Activated CD4-positive, alpha-beta T cell treated with anti-CD3 and anti-CD28 coated beads for 36 hours (primary cell): ENCODE results near the gene TECR. TPM values are rescaled to one million over a fixed set of nuclear protein-coding genes. Genes with fewer than 3 reads are reported as not detected.
"Not testable (repeated sequence)": the region's sequence is repeated elsewhere in the genome, so short reads cannot be mapped to it uniquely, and the experiment has no call there.

ENCODE experiments used
- ATAC-seq: fragments of 200-7000 bp; cut with Tn5 transposase; one replicate; pipeline ENCODE4 v1.10.0; 2021; ENCODE audit warnings: mild to moderate bottlenecking, moderate library complexity
- CTCF ChIA-PET: fragments of 350-600 bp; sonication (Branson Sonifier 250); formaldehyde crosslinking; loops from one replicate; lab custom pipeline; 2021; ENCODE audit warnings: antibody characterized with exemption; lab: Charles Lee
- POLR2A ChIA-PET: fragments of 350-600 bp; sonication (Branson Sonifier 250); formaldehyde crosslinking; loops from one replicate; lab custom pipeline; 2021; ENCODE audit warnings: antibody characterized with exemption, inconsistent platforms; lab: Charles Lee
- DNase-seq: peaks from one replicate; pipeline ENCODE4 v3.0.0-alpha.2; 2020
- H3K27ac Mint-ChIP-seq: one replicate; pipeline ENCODE4 v1.8.0; 2021; ENCODE audit warnings: mixed read lengths
- H3K27me3 Mint-ChIP-seq: one replicate; pipeline ENCODE4 v1.8.0; 2021; ENCODE audit warnings: mixed read lengths
- H3K36me3 Mint-ChIP-seq: one replicate; pipeline ENCODE4 v1.8.0; 2021; ENCODE audit warnings: low read depth, mixed read lengths
- H3K4me1 Mint-ChIP-seq: one replicate; pipeline ENCODE4 v1.8.0; 2021; ENCODE audit warnings: mixed read lengths
- H3K4me3 Mint-ChIP-seq: one replicate; pipeline ENCODE4 v1.8.0; 2021; ENCODE audit warnings: mild to moderate bottlenecking, moderate library complexity, mixed read lengths
- H3K9me3 Mint-ChIP-seq: one replicate; pipeline ENCODE4 v1.8.0; 2021; ENCODE audit warnings: low read depth, mixed read lengths
- intact Hi-C, 2 experiments: fragments of 100-400 bp; cut with DNase I in 1 of 2; cut with micrococcal nuclease in 1 of 2; formaldehyde crosslinking; loops; one replicate each; pipeline versions ENCODE4 v1.14.2 to v1.15.1; 2022 to 2024; cut with DNase I, micrococcal nuclease
- total RNA-seq, 2 experiments: library from RNA; stranded (reverse); gene quantifications; one replicate each; pipeline ENCODE4 v1.2.3, GENCODE V29; 2021

TECR gene
- total RNA-seq, 2 experiments from 2014 or later = 106 to 145 TPM

DNA sequence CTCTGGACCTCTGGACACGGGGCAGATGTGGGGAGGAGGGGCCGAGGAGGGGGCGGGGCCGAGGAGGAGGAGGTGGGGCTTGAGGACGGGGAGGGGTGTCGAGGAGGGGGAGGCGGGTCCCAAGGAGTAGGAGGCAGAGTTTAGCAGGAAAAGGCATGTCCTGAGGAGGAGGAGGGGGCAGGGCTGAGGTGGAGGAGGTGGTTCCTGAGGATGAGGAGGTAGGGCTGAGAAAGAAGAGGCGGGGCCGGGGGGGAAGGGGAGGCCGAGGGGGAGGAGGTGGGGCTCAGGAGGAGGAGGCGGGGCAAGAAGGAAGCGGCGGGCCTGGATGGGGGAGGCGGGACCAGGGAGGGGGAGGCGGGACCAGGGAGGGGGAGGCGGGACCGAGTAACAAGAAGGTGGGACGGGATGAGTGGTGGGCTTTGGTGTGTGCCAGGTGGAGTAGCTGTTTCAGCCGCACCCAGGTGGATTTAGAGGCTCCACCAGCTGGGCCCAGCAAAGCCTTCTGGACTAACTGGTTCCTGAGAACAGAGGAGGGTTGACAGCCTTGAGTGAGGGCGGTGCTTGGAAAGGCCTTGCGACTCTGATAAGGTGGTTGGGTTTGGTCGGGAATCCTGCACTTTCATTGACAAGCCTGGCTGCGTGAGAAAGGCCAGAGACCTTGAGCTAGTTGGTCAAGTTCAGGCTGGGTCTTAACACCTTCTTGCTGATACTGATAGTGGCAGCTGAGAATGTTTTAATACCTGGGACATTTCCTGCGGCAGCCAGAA is 7.7 kb downstream of the TECR start:
- intact Hi-C loops = loop anchor here in 1 of 2 experiments (2.0 kb wide), 1 partner anchor 20 kb away; no protein-coding TSS in a partner anchor
- H3K36me3 Mint-ChIP-seq = peaks cover 6% of the 10 kb centered on the region
- no peak overlapping the region for H3K4me3 Mint-ChIP-seq
- DNase-seq = peak; percentile 83
- H3K9me3 Mint-ChIP-seq = no peaks in the 10 kb centered on the region
- H3K27me3 Mint-ChIP-seq = no peaks in the 10 kb centered on the region
- ChIA-PET CTCF (interaction anchor here (0.6 to 2.1 kb wide), 3 partner anchors 13 to 33 kb away, joined by 3 to 9 read pairs (median 3); no protein-coding TSS in a partner anchor), POLR2A (interaction anchor here (1.7 kb wide), 1 partner anchor 13 kb away, joined by 5 read pairs; no protein-coding TSS in a partner anchor)
- ATAC-seq = peak; percentile 89
- no peak overlapping the region for H3K27ac Mint-ChIP-seq
- peaks cover 47% of the 10 kb centered on the region for H3K4me1 Mint-ChIP-seq

DNA sequence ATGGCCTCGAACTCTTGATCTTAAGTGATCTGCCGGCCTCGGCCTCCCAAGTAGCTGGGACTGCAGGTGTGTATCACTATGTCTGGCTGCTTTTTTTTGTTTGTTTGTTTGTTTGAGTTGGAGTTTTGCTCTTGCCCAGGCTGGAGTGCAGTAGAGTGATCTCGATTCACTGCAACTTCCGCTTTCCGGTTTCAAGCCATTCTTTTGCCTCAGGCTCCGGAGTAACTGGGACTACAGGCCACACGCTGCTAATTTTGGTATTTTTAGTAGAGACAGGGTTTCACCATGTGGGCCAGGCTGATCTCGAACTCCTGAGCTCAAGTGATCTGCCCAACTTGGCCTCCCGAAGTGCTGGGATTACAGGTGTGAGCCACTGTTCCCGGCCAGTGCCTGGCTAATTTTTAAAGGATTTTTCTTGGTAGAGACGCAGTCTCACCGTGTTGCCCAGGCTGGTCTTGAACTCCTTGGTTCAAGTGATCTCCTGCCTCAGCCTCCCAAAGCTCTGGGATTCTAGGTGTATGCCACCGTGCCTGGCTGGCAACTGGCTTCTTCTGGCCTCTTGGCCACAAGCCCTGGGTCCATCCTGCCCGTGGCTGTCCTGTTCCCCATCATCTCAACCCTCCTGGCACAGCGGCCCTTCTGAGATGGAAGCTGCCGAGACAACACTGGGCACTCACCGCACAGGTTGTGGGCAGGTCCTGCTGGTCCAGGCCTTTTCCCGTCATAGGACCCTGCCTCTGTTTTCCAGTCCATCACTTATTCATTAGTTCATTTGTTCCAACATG is 11.5 kb downstream of the TECR start:
- peaks cover 45% of the 10 kb centered on the region for H3K4me1 Mint-ChIP-seq
- CTCF ChIA-PET = no interaction called here
- intact Hi-C loops = no loop called here

DNA sequence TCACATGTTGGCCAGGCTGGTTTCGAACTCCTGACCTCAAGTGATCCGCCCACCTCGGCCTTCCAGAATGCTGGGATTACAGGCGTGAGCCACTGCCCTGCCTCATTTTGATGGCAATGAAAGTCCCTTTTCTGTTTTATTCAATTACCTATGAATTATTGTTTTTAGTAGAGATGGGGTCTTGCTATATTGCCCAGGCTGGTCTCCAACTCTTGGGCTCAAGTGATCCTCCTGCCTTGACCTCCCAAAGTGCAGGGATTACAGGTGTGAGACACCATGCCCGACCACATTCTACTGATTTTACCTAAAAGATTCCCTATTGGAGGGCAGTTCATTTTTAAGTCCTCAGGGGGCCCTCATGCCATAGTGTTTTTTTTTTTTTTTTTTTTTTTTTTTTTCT is 12.6 kb downstream of the TECR start:
- DNase-seq, CTCF ChIA-PET, H3K27me3 Mint-ChIP-seq, ATAC-seq, H3K4me3 Mint-ChIP-seq, H3K36me3 Mint-ChIP-seq, H3K27ac Mint-ChIP-seq, H3K9me3 Mint-ChIP-seq, intact Hi-C loops, POLR2A ChIA-PET: not testable (repeated sequence)
- peaks cover 41% of the 10 kb centered on the region for H3K4me1 Mint-ChIP-seq

More for the DNA sequence above, 11.5 kb downstream of the TECR start:
- H3K9me3 Mint-ChIP-seq = no peaks in the 10 kb centered on the region
- H3K36me3 Mint-ChIP-seq = no peaks in the 10 kb centered on the region
- DNase-seq (no peak), ATAC-seq (no peak)
- H3K4me3 Mint-ChIP-seq = no peak overlapping the region
- no peaks in the 10 kb centered on the region for H3K27me3 Mint-ChIP-seq
- H3K27ac Mint-ChIP-seq = no peak overlapping the region
- POLR2A ChIA-PET = no interaction called here

DNA sequence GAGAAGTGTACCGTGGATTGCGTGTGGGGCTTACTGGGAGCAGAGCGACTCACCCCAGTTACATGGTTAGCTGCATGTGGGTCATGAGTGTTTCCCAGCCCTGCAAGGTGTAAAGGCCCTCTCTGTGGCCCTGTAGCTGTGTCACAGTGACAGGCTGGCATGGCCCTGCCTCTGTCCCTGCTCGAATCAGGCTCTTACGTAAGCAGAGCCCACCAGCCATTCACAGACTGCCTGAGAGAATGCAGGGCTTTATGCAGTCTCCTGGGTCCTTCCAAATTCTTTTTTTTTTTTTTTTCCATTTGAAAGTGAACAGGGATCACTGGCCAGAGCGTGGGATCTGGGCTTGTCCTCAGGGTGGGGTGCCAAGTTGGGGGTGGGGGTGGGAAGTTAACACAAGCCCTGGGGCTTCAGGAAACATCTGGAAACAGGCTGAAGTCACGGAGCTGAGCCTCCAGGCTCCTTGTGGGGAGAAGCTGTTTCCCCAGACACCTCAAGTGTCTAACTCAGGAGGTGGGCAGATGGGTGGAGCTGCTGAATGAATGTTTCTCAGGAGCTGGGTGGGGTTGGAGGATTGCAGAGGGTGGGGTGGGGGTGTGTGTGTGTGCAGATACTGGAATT is 13.4 kb downstream of the TECR start:
- POLR2A ChIA-PET = no interaction called here

DNA sequence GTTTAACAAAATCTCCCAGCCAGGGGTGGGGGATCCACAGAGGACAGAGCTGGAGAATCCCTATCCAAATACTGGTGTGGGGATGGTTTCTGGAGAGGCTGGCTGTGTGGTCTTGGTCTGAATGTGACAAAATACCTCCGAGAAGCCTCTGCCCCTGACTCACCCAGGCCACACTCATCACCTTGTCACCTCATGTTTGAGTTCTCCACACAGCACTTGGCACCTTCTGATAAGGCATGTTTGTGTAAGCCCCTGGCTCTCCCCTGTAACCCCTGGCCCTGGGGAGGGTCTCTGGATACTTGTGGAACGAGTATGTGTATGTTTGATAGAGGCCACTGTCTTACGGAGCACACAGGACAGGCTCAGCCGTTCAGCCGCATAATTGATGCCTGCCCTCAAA is 14.7 kb downstream of the TECR start:
- no peak for DNase-seq
- CTCF ChIA-PET = no interaction called here
- Mint-ChIP-seq H3K4me1 (peaks cover 32% of the 10 kb centered on the region), H3K27me3 (no peaks in the 10 kb centered on the region), H3K4me3 (no peak overlapping the region), H3K36me3 (peaks cover 6% of the 10 kb centered on the region), H3K27ac (no peak overlapping the region), H3K9me3 (no peaks in the 10 kb centered on the region)
- intact Hi-C loops = no loop called here
- peak; percentile 46 for ATAC-seq
- POLR2A ChIA-PET = no interaction called here

More for the DNA sequence above, 13.4 kb downstream of the TECR start:
- Mint-ChIP-seq H3K4me1 (peaks cover 34% of the 10 kb centered on the region), H3K27me3 (no peaks in the 10 kb centered on the region), H3K9me3 (no peaks in the 10 kb centered on the region), H3K36me3 (no peaks in the 10 kb centered on the region), H3K4me3 (no peak overlapping the region), H3K27ac (no peak overlapping the region)
- no peak for DNase-seq
- peak; percentile 70 for ATAC-seq
- intact Hi-C loops = no loop called here
- CTCF ChIA-PET = interaction anchor here (0.7 kb wide), 1 partner anchor 154 kb away, joined by 3 read pairs; no protein-coding TSS in a partner anchor

DNA sequence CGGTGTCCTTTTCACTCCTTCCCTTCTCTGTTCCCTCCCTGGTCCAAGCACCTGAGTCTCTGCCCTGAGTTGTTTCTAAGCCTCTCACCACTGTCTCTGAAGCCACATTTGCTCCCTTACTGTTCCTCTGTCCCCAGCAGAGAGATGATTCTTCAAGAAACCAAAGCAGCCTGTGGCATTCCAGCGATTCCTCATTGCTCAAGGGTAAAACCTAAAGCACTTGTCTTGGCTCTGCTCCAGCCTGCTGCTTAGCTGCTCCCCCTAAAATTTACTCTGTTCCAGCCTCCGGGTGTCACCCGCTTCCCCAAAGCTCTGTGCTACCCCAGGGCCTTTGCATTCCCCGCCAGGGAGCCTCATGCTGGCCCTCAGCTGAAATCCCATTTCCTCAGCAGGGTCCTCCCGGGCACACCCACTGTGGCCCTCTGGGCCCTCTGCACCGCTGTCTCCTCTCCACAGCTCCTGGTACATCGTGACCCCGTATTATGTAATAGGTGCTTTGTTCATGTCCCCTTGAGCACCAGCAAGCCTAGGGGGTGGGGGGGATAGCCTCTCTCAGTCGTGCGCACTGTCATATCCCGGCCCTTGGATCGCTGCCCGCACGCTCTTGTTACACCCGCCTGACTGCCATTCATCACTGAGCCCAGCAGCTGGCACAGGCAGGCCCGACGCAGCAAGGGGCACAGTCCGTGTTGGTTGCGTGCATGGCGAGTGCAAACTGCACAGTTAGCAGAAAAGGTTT is 15.8 kb downstream of the TECR start:
- ChIA-PET CTCF (interaction anchor here (0.6 to 3.1 kb wide), 4 partner anchors 11 to 57 kb away, joined by 3 to 18 read pairs (median 4); no protein-coding TSS in a partner anchor), POLR2A (no interaction called here)
- H3K27me3 Mint-ChIP-seq = no peaks in the 10 kb centered on the region
- no peak for ATAC-seq
- intact Hi-C loops = no loop called here
- H3K9me3 Mint-ChIP-seq = no peaks in the 10 kb centered on the region
- H3K27ac Mint-ChIP-seq = no peak overlapping the region
- H3K4me1 Mint-ChIP-seq = peaks cover 30% of the 10 kb centered on the region
- no peak for DNase-seq
- H3K36me3 Mint-ChIP-seq = peaks cover 13% of the 10 kb centered on the region
- no peak overlapping the region for H3K4me3 Mint-ChIP-seq

DNA sequence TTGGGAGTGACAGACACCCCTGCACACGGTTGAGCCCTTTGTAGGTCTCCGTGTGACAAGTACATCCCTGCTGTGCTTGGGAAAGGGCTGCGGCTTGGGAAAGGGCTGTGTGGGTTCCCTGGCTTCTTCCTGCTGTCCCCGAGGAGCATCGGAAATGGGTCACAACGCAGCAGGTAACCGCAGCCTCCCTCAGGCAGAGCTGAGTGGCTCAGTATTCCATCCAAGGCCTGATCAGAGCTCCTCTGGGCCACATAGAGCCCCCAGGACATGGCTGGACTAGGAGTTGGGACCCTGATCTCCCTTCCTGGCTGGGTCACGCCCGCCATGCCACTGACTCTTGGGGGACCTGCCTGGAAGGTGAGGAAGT is 16.3 kb downstream of the TECR start:
- Mint-ChIP-seq H3K36me3 (peaks cover 14% of the 10 kb centered on the region), H3K4me1 (peaks cover 35% of the 10 kb centered on the region), H3K9me3 (no peaks in the 10 kb centered on the region), H3K4me3 (no peak overlapping the region), H3K27me3 (no peaks in the 10 kb centered on the region), H3K27ac (no peak overlapping the region)
- POLR2A ChIA-PET = no interaction called here
- ATAC-seq (no peak), DNase-seq (no peak)
- CTCF ChIA-PET = interaction anchor here (0.8 to 3.1 kb wide), 2 partner anchors 11 to 12 kb away, joined by 4 to 18 read pairs; no protein-coding TSS in a partner anchor
- intact Hi-C loops = no loop called here

DNA sequence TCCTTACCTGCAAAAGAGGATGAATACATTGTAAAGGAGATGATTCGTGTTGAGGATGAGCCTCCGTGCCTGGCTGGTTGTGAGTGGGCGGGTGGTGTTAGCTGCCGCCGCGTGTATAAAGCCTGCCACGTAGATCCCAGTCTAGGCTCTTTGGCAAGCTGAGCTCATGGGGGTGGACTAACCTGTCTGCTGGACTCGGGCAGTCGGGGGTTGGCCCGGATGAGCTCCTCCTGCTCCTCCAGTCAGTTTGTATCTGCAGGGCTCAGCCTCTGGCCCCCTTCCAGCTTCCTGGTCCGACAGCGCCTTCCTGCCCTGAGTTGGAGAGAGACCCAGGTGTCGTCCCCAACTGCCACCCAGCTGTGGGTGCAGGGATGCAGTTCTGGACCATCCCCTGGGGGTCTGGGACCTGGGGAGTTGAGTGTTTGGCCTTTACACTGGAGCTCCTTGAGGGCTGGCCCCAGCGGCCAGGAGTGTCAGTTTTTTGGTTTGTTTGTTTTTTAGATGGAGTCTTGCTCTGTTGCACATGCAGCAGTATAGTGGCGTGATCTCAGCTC is 20.9 kb downstream of the TECR start:
- H3K27me3 Mint-ChIP-seq = no peaks in the 10 kb centered on the region
- CTCF ChIA-PET = interaction anchor here (0.7 to 2.1 kb wide), 10 partner anchors 11 to 136 kb away, joined by 3 to 7 read pairs (median 4); no protein-coding TSS in a partner anchor
- ATAC-seq = no peak
- H3K4me1 Mint-ChIP-seq = peaks cover 49% of the 10 kb centered on the region
- DNase-seq = peak; percentile 58
- H3K27ac Mint-ChIP-seq = peak overlapping the region; percentile 11
- H3K9me3 Mint-ChIP-seq = no peaks in the 10 kb centered on the region
- no peak overlapping the region for H3K4me3 Mint-ChIP-seq
- intact Hi-C loops = loop anchor here in 1 of 2 experiments (2.0 kb wide), 1 partner anchor 45 kb away; no protein-coding TSS in a partner anchor
- peaks cover 14% of the 10 kb centered on the region for H3K36me3 Mint-ChIP-seq
- POLR2A ChIA-PET = interaction anchor here (0.6 to 1.4 kb wide), 3 partner anchors 13 to 56 kb away, joined by 3 to 5 read pairs (median 5); partner anchors contain the start of gene DNAJB1

DNA sequence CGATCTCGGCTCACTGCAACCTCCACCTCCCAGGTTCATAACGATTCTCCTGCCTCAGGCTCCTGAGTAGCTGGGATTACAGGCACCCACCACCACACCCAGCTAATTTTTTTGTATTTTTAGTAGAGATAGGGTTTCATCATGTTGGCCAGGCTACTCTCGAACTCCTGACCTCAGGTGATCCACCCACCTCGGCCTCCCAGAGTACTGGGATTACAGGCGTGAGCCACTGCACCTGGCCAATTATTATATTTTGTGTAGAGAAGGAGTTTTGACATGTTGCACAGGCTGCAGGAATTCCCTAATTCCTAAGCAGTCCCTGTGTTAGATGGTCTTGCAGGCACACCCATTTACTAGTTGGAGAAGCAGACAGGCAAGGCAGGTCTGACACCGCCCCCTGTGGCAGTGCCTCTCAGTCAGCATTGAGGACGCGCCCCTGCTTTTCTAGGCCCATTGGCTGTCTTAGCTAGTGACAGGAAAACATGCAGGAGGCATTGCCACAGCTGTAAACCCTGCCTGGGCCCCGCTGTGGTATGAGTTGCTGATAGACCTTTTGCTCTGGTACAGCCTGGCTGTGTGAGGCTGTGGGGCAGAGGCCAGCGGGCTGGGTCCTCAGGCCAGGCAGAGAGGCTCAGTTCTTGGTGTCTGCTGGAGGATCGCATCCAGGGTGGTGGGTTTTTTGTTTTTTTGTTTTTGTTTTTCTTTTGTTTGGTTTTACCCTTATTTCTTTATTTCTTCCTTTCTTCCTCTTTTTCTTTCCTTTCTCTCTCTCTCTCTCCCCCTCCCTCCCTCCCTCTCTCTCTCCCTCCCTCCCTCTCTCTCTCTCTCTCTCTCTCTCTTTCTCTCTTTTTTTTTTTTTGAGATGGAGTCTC is 22.0 kb downstream of the TECR start:
- Mint-ChIP-seq H3K36me3 (peaks cover 17% of the 10 kb centered on the region), H3K4me1 (peaks cover 56% of the 10 kb centered on the region), H3K27ac (peak overlapping the region; percentile 65)
- not testable (repeated sequence) for H3K4me3 Mint-ChIP-seq, H3K9me3 Mint-ChIP-seq, H3K27me3 Mint-ChIP-seq
- CTCF ChIA-PET = interaction anchor here (0.6 to 2.1 kb wide), 9 partner anchors 10 to 872 kb away, joined by 3 to 7 read pairs (median 4); partner anchors contain the start of gene TECR
- ATAC-seq = peak; percentile 97
- peak; percentile 90 for DNase-seq
- POLR2A ChIA-PET = interaction anchor here (0.8 kb wide), 1 partner anchor 197 kb away, joined by 3 read pairs; no protein-coding TSS in a partner anchor
- intact Hi-C loops = loop anchor here (1.0 to 2.0 kb wide), 2 partner anchors 22 to 47 kb away; partner anchors contain the start of gene TECR (in 1 of the 2)
